GM21529 (cell line): Measurements from ENCODE around the gene VDR.

Experiments used
- ATAC-seq: cut with Tn5 transposase; IDR thresholded peaks from one replicate; pipeline ENCODE4 v1.9.1; 2021; ENCODE audit not compliant: unreplicated experiment

VDR gene

GRCh38 chr12:47931187-47931586 is 26.4 kb upstream of the VDR start:
- no peak for ATAC-seq

GRCh38 chr12:47930634-47931033 is 25.8 kb upstream of the VDR start:
- ATAC-seq: no peak

GRCh38 chr12:47927346-47927745 is 22.6 kb upstream of the VDR start:
- ATAC-seq: no peak

- no peak for ATAC-seq
Measured at GRCh38 chr12:47921907-47922306, 17.1 kb upstream of the VDR start.

GRCh38 chr12:47920913-47921312 is 16.1 kb upstream of the VDR start:
- ATAC-seq: no peak

GRCh38 chr12:47913081-47913480 is 8.3 kb upstream of the VDR start:
- ATAC-seq: no peak

GRCh38 chr12:47912556-47912955 is 7.8 kb upstream of the VDR start:
- no peak for ATAC-seq

- no peak for ATAC-seq
Measured at GRCh38 chr12:47910981-47911380, 6.2 kb upstream of the VDR start.

GRCh38 chr12:47910486-47910885 is 5.7 kb upstream of the VDR start:
- ATAC-seq: no peak

- no peak for ATAC-seq
Measured at GRCh38 chr12:47909839-47910465, 5.2 kb upstream of the VDR start.

- no peak for ATAC-seq
Measured at GRCh38 chr12:47908738-47909137, 3.9 kb upstream of the VDR start.

- ATAC-seq: no peak
Measured at GRCh38 chr12:47907851-47908454, 3.2 kb upstream of the VDR start.

GRCh38 chr12:47903927-47904712 is 674 bp downstream of the VDR start:
- no peak for ATAC-seq

- ATAC-seq: peak; percentile 26
Measured at GRCh38 chr12:47903151-47903611, 1.6 kb downstream of the VDR start.

- no peak for ATAC-seq
Measured at GRCh38 chr12:47902131-47902639, 2.6 kb downstream of the VDR start.

GRCh38 chr12:47901718-47902093 is 3.1 kb downstream of the VDR start:
- no peak for ATAC-seq

GRCh38 chr12:47901063-47901717 is 3.6 kb downstream of the VDR start:
- no peak for ATAC-seq

GRCh38 chr12:47900131-47901062 is 4.4 kb downstream of the VDR start:
- ATAC-seq: no peak

- ATAC-seq: no peak
Measured at GRCh38 chr12:47899466-47899865, 5.3 kb downstream of the VDR start.

GRCh38 chr12:47896633-47897032 is 8.2 kb downstream of the VDR start:
- no peak for ATAC-seq
